Ishikawa (cell line): Measurements from ENCODE around the gene PLEKHA1.

ENCODE experiments used
- CEBPB ChIP-seq: IDR thresholded peaks from 2 replicates; pipeline ENCODE4 v1.6.1; 2012
- CREB1 ChIP-seq: IDR thresholded peaks from 2 replicates; pipeline ENCODE4 v1.6.1; 2012; ENCODE audit warnings: low read depth
- EGR1 ChIP-seq: IDR thresholded peaks from 2 replicates; pipeline ENCODE4 v1.6.1; 2012
- EP300 ChIP-seq: IDR thresholded peaks from 2 replicates; pipeline ENCODE4 v1.6.1; 2012; ENCODE audit warnings: borderline replicate concordance
- FOXM1 ChIP-seq: IDR thresholded peaks from 2 replicates; pipeline ENCODE4 v1.6.1; 2012; ENCODE audit warnings: low read depth, borderline replicate concordance
- NFIC ChIP-seq: IDR thresholded peaks from 2 replicates; pipeline ENCODE4 v1.6.1; 2012
- RAD21 ChIP-seq: IDR thresholded peaks from 2 replicates; pipeline ENCODE4 v1.6.1; 2012; ENCODE audit warnings: low read depth
- TAF1 ChIP-seq: IDR thresholded peaks from 2 replicates; pipeline ENCODE4 v1.6.1; 2012; ENCODE audit warnings: low read depth, mild to moderate bottlenecking
- TCF12 ChIP-seq: IDR thresholded peaks from 2 replicates; pipeline ENCODE4 v1.6.1; 2012; ENCODE audit warnings: low read depth
- TEAD4 ChIP-seq: IDR thresholded peaks from 2 replicates; pipeline ENCODE4 v1.6.1; 2012
- YY1 ChIP-seq: IDR thresholded peaks from 2 replicates; pipeline ENCODE4 v1.6.1; 2012; ENCODE audit warnings: low read depth
- ZBTB7A ChIP-seq: IDR thresholded peaks from 2 replicates; pipeline ENCODE4 v1.6.1; 2012; ENCODE audit warnings: low read depth
- TF ChIP-seq, protein P1 (sequence below): IDR thresholded peaks from 2 replicates; pipeline ENCODE4 v1.6.1; 2012
- TF ChIP-seq, protein P2 (sequence below): IDR thresholded peaks from 2 replicates; pipeline ENCODE4 v1.6.1; 2012
- TF ChIP-seq, protein P3 (sequence below): IDR thresholded peaks from 2 replicates; pipeline ENCODE4 v1.6.1; 2012; ENCODE audit warnings: low read depth, mild to moderate bottlenecking

Gene PLEKHA1

DNA sequence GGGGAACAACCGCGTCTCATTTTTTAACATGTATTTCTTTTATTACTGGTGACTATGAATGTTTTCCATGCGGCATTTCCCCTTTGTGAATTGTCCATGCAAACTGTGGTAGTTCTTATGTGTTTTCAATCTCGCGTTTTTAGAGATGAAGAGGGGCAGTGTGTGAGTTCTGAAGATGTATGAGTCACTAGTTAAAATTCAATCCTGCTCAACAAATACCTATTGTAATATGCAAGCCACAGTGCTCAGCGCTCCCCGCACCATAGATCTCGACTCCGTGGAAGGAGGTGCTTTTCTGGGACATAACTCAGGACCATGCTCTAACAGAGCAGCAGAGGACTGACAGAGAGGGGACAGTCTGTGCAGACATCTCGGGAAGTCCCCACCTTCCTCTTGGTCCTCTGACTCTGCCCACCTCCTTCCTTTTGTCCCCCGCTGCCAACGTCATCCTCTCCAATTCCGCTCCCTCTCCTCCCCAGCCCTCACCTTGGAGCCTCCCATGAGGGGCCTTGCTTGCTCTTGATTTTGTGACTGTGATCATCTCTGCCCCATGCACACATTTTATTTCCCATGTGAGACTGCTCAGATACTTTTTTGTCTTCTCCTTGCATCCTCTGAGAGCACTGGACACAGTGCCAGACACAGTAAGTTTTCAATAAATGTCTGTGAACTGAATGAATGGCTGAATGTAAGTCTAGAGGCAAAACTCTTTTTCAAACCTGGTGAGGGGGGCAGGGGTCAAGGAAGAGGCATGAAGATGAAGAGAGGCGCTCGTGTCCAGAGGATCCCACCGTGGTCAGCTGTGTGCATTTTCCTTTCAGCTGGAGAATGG is 42.7 kb upstream of the PLEKHA1 start:
- TF ChIP-seq YY1 (no peak), TAF1 (no peak), ZBTB7A (no peak), NFIC (no peak), CEBPB (no peak), TCF12 (no peak), EGR1 (no peak), TEAD4 (no peak), CREB1 (no peak), FOXM1 (no peak), RAD21 (no peak), EP300 (no peak)
- TF ChIP-seq, protein P1, sequence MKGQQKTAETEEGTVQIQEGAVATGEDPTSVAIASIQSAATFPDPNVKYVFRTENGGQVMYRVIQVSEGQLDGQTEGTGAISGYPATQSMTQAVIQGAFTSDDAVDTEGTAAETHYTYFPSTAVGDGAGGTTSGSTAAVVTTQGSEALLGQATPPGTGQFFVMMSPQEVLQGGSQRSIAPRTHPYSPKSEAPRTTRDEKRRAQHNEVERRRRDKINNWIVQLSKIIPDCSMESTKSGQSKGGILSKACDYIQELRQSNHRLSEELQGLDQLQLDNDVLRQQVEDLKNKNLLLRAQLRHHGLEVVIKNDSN, result no peak
- TF ChIP-seq, protein P2, sequence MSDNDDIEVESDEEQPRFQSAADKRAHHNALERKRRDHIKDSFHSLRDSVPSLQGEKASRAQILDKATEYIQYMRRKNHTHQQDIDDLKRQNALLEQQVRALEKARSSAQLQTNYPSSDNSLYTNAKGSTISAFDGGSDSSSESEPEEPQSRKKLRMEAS, result no peak
- TF ChIP-seq, protein P3, sequence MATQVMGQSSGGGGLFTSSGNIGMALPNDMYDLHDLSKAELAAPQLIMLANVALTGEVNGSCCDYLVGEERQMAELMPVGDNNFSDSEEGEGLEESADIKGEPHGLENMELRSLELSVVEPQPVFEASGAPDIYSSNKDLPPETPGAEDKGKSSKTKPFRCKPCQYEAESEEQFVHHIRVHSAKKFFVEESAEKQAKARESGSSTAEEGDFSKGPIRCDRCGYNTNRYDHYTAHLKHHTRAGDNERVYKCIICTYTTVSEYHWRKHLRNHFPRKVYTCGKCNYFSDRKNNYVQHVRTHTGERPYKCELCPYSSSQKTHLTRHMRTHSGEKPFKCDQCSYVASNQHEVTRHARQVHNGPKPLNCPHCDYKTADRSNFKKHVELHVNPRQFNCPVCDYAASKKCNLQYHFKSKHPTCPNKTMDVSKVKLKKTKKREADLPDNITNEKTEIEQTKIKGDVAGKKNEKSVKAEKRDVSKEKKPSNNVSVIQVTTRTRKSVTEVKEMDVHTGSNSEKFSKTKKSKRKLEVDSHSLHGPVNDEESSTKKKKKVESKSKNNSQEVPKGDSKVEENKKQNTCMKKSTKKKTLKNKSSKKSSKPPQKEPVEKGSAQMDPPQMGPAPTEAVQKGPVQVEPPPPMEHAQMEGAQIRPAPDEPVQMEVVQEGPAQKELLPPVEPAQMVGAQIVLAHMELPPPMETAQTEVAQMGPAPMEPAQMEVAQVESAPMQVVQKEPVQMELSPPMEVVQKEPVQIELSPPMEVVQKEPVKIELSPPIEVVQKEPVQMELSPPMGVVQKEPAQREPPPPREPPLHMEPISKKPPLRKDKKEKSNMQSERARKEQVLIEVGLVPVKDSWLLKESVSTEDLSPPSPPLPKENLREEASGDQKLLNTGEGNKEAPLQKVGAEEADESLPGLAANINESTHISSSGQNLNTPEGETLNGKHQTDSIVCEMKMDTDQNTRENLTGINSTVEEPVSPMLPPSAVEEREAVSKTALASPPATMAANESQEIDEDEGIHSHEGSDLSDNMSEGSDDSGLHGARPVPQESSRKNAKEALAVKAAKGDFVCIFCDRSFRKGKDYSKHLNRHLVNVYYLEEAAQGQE, result no peak

DNA sequence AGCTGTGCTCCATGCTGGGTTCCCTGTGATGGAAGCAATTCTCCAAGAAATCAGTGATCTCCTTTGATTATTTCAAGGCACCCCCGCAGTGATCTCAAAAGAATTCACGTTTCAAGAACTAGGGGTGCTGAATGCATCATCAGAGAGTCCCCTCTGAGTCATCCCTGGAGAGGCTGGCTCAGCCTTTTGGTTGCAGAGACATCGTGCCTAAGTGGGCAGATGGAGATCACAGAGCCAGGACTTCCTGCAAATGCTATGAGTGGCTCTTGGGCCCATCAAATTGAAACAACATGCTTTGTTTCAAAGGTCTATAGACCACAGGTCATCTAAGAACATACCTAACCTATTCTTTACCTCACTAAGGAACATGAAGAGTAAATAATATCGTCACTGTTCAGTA is 41.5 kb upstream of the PLEKHA1 start:
- no peak for TF ChIP-seq TCF12
- TF ChIP-seq TEAD4, result no peak
- TF ChIP-seq ZBTB7A, result no peak
- TF ChIP-seq TAF1, result no peak
- no peak for TF ChIP-seq EP300
- TF ChIP-seq, protein P3, result no peak
- no peak for TF ChIP-seq FOXM1
- no peak for TF ChIP-seq NFIC
- TF ChIP-seq, protein P2, result no peak
- TF ChIP-seq, protein P1, result no peak
- no peak for TF ChIP-seq CREB1
- no peak for TF ChIP-seq CEBPB
- no peak for TF ChIP-seq YY1
- no peak for TF ChIP-seq EGR1
- TF ChIP-seq RAD21, result no peak

DNA sequence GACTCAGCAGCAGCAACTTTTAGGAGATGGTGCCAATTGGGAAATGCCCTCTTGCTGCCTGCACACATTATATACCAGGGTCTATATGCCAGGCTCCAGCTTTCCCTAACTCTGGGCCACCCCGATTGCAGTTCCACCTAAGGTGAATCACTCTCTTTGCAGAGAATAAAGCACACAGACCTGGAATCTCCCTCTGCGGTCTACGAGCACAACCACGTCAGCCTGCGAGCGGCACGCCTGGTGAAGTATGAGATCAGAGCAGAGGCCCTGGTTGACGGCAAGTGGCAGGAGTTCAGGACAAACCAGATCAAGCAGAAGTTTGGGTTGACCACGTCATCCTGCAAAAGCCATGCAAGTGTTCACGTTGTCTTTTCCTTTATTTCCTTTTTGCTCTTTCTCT is 38.2 kb upstream of the PLEKHA1 start:
- TF ChIP-seq EP300, result no peak
- TF ChIP-seq NFIC, result no peak
- TF ChIP-seq RAD21, result no peak
- no peak for TF ChIP-seq TAF1
- TF ChIP-seq, protein P1, result no peak
- no peak for TF ChIP-seq FOXM1
- TF ChIP-seq, protein P2, result no peak
- no peak for TF ChIP-seq TCF12
- no peak for TF ChIP-seq CEBPB
- no peak for TF ChIP-seq YY1
- no peak for TF ChIP-seq TEAD4
- TF ChIP-seq EGR1, result no peak
- TF ChIP-seq, protein P3, result no peak
- no peak for TF ChIP-seq ZBTB7A
- no peak for TF ChIP-seq CREB1
